OCI-LY1 (cell line): ENCODE measurements around the gene NPAS3.

Source experiments
- EZH2 ChIP-seq: fragments of 200-600 bp; sonication (generic), shearing (Covaris generic); IDR thresholded peaks from 2 replicates; pipeline ENCODE4 v1.8.0; 2017; ENCODE audit warnings: borderline replicate concordance, mixed run types, mild to moderate bottlenecking, antibody characterized with exemption, low read length, moderate library complexity, mixed read lengths
- TF ChIP-seq, protein P1 (sequence below): fragments of 200-600 bp; sonication (generic), shearing (Covaris generic); IDR thresholded peaks from 2 replicates; pipeline ENCODE4 v1.5.1; 2017; ENCODE audit warnings: mild to moderate bottlenecking, antibody characterized with exemption, low read length, moderate library complexity, mixed read lengths

DNA sequence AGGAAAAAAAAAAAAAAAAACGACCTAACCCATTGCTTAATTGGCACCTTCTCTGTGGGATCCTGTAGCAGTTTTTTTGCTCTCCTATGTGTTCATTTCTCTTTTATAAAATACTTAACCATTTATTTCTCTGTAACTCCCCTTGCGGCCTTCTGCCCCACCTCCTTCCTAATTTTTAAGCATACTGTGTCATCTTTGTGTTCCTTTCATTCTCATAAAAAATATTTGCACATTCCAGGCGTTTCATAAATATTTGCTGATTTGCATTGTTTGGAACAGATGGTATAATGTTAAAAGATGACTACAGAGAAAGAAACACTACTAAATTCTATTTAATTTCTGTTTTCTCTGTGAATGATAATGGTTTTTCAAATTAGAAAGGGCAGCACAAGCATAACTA is 77.9 kb downstream of the NPAS3 start:
- TF ChIP-seq, protein P1, sequence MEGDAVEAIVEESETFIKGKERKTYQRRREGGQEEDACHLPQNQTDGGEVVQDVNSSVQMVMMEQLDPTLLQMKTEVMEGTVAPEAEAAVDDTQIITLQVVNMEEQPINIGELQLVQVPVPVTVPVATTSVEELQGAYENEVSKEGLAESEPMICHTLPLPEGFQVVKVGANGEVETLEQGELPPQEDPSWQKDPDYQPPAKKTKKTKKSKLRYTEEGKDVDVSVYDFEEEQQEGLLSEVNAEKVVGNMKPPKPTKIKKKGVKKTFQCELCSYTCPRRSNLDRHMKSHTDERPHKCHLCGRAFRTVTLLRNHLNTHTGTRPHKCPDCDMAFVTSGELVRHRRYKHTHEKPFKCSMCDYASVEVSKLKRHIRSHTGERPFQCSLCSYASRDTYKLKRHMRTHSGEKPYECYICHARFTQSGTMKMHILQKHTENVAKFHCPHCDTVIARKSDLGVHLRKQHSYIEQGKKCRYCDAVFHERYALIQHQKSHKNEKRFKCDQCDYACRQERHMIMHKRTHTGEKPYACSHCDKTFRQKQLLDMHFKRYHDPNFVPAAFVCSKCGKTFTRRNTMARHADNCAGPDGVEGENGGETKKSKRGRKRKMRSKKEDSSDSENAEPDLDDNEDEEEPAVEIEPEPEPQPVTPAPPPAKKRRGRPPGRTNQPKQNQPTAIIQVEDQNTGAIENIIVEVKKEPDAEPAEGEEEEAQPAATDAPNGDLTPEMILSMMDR = no peak
- no peak for TF ChIP-seq EZH2
